HG03378 (cell line): ENCODE data around the gene DERA.
"Not testable (repeated sequence)": the region's sequence is repeated elsewhere in the genome, so short reads cannot be mapped to it uniquely, and the experiment has no call there.

Experiments used
- ATAC-seq: cut with Tn5 transposase; IDR thresholded peaks from one replicate; pipeline ENCODE4 v1.9.1; 2021; ENCODE audit warnings: mild to moderate bottlenecking, moderate library complexity; ENCODE audit not compliant: unreplicated experiment

DERA gene

DNA sequence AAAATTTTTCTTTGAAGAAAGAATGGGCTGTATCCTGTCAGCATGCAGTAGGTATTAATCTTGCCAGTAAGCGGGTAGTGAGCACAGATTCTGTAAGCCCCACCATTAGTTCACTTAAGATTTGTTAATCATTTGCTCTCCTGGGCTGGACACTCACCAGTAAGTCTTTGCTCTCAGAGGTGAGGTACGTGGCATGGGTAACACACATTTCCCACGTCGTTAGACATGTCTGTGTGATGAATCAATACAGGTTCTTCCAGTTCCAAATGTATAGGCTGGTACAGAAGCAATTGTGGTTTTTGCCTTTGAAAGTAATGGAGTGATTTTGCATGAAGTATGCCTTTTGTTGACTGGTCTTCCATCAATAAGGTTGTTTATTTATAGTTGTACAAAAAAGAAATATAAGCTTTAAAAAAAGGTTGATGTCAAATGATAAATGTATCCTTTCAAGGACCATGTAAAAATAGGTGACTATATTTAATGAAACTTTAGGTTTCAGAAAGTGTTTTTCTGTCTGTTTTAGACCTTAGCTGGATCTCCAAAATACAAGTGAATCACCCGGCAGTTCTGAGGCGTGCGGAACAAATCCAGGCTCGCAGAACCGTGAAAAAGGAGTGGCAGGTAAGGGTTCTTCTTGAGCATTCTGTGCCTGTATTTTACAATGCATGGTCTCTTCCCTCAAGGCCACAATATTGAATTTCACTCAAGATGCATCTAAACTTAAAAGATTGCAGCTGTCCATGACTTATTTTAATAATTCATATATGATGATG lies 45.5 kb downstream of the DERA start:
- no peak for ATAC-seq

DNA sequence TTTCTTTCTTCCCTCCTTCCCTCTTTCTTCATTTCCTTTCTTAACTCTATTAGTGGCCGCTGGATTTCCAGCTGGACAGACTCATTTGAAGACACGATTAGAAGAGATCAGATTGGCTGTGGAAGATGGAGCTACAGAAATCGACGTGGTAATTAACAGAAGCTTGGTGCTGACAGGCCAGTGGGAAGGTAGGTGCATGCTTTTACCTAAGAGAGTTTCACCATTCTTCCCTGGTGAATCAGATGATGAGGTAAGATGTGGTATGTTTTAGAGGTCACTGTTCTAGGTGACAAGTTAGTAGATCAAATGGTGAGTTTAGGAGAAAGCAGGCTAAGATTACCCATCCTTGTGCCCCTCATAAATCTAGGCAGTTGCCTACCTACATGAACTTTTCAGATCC lies 51.6 kb downstream of the DERA start:
- no peak for ATAC-seq

DNA sequence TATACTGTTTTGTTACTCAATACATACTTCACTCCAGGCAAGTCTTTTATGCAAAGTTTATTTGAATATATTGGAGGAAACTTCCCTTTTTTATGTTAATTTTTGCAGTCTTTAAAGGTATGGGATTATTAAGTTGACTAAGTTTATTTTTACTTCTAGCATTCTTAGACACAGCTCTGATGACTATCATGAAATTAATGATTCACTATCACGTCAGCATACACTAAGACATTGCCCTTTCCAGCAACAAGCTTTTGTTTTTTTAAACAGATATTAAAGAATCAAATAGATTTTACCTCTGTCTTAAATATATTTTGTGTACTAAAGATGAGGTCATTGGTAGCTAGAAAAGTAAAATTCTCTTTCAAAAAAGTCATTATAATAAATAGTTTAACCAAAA lies 52.1 kb downstream of the DERA start:
- ATAC-seq = no peak

DNA sequence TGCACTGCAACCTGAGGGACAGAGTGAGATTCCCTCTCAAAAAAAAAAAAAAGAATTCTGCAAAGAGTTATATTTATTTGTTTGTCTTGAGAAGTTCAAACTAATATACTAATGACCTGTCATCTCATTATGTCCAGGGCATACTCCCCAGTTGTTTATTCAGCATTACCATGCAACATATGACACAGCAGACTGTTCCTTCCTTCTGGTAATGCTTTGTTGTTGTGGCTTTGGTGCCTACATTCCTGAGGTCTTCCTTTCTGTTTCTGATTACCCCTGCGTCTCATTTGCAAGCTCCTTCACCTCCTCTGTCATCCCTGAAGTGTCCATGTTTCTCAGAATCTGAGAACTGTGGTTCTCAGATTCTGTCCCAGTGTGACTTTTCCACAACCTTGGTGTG lies 55.3 kb downstream of the DERA start:
- no peak for ATAC-seq

DNA sequence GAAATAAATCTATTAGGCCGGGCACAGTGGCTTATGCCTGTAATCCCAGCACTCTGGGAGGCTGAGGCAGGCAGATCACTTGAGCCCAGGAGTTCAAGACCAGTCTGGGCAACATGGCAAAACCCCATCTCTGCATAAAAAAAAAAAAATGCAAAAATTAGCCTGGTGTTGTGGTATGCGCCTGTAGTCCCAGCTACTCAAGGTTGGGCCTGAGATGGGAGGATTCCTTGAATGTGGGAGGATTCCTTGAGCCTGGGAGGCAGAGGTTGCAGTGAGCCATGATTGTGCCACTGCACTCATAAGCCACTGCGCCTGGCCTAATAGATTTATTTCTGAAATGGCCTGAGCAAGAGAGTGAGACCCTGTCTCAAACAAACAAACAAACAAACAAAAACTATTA lies 55.9 kb downstream of the DERA start:
- ATAC-seq = not testable (repeated sequence)

DNA sequence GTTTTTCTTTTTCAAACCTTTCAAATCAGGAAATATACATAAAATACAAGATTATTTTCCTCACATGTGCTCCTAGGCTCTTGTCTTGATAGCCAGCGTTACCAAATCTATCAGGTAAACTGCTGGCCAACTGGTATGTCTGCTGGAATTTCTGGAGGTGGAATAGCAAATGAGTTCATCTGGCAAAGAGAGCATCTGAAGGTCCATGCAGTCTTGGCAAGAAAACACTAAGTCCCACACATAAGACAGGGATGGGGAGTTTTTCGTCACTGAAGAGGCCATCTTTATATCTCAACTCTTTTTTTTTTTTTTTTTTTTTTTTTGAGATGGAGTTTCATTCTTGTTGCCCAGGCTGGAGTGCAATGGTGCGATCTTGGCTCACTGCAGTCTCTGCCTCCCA lies 60.1 kb downstream of the DERA start:
- no peak for ATAC-seq

DNA sequence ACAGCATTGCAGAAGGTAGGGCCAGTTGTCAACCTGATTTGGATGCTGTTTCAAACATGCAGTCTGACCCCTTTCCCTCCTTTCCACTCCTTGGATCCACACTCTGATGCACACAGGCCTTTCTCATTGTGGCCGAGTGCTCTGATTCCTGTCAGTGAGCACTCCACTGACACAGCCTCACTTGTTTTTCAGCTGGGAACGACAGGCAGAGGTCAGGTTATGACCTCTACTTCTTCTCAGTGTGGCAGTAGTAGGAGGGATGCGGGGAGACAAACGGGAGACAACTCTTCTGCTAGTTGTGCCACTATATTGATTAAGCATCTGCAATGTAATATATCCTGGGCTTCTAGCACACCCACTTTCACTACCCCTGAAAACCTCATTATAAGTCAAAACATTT lies 61.8 kb downstream of the DERA start:
- no peak for ATAC-seq

DNA sequence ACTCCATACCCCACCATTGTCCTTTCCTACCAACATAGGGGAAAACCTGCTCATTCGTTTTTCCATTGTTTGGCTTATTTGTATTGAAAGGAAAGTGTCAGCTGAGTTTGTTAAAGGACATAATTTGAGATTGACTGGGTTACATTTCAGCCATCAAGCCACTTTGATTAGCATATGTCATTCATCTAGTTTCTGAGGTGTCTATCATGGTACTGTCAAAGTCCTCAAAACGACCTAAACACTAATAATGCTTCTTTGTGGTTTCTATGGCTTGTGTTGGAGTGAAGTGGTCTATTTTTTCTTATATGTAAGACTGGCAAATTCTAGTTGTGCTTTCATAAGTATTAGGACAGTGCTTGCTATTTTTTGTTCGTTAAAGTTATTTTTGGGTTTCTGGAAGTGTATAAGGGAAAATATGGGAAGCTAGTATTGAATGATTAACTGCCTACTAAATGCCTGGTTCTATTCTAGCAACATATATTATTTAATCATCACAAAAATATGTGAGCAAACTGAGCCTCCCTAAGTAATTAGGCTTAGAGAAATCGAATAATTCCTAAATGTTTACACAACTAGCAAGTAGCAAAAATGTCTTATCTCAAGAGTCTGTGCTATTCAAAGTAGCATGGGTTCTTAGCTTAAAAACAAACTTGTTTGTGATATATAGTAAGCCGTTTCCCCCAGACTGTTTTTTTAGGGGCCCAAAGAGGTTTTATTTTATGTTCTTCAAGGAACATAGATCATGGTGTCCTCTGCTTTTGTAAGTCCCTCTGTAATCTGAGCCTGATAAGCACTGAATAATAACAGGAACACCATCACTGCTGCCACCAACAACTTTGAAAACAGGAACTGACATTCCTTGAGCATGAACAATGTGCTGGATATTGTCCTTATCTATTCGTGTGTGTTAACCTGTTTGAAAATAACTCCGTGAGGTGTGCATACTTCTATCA lies 67.1 kb downstream of the DERA start:
- ATAC-seq = no peak

DNA sequence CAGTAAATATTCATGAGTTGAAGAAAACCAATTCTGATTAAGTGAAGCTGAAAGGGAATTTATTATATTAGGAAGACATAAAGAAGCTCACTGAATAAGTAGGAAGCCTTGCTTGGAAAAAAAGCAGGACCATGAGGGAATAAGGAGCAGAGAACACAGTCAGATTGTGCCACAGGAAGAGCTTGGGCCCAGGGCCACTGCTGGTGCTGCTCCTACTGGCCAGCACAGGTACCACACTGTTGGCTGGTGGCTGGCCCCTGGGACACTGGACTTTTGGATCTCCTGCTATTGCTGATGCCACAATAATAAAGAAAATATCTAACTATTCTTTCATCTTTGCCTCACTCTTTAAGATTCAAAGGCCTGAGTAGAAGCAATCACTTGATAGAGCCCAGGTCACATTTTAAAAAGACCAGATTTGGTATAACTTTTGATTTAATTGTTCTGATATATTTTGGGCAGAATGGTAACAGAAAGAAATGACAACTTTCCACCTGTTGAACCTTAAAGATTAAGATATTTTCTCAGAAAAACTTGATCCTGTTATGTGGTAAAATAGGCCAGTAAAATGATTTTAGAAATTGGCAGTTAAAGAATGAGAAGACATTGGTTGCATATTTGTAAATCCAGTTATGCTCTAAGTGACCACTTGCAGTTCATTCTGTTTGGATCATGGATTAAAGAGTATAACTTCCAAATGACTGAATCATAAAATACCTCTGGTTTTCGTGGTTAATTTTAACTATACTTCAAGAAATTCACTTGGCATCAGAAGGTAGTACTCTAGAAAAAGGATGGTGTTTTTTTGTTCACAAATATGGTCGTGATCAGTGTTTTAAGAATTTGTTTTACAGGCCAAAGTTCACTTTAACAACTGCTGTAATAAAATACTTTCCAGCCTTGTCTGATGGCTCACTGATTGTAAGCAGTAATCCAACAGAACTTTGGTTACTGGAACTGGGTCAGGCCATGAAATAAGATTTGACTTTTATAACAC lies 68.3 kb downstream of the DERA start:
- peak; percentile 55 for ATAC-seq

DNA sequence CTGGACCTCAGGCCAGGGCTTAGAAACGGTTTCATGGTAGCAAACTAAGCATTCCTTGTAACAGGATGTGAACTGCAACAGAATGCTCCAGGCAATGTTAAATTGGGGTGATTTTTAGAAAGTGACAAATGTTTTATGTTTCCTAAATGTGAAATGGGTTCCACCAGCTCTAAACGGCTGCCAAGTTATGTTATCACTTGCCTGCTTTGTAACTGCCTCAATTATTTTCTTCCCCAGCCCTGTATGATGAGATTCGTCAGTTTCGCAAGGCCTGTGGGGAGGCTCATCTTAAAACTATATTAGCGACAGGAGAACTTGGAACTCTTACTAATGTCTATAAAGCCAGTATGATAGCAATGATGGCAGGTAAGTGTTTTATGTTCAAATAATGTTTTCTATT lies 70.9 kb downstream of the DERA start:
- no peak for ATAC-seq

DNA sequence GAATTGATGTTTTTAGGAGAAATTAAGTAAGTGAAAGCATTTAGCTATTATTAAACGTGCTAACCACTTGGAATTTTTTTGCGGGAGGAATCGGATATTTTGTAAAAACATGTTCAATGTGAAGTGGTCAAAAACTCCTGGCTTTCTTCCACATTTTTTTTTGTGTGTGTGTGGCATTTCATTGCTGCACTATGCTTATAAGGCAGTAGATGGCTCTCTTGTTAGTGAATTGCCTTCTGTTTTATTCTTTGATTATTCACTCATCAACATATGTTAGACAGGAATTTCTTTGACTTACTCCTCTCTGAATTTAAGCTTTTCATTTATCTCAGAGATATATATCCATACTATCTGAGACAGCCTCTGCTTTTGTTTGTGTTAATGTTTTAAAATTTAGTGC lies 71.3 kb downstream of the DERA start:
- ATAC-seq = no peak

DNA sequence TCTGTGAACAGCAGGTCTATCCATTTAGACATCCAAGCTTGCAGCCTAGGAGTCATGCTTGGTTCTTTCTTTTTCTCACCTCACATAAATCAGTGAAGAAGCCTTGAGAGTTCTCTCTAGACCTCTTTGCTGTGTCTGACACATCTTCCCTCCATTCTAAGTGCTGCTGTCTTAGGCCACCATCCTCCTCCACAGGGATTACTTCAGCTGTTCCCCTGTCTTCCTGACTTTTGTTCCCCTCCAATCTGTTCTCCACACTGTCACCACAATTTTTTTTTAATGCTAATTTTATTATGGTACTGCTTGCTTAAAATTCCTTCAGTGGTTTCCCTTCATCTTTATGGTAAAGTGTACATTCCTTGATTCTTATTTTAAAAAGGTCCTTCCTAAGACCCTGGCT lies 71.8 kb downstream of the DERA start:
- ATAC-seq = no peak

DNA sequence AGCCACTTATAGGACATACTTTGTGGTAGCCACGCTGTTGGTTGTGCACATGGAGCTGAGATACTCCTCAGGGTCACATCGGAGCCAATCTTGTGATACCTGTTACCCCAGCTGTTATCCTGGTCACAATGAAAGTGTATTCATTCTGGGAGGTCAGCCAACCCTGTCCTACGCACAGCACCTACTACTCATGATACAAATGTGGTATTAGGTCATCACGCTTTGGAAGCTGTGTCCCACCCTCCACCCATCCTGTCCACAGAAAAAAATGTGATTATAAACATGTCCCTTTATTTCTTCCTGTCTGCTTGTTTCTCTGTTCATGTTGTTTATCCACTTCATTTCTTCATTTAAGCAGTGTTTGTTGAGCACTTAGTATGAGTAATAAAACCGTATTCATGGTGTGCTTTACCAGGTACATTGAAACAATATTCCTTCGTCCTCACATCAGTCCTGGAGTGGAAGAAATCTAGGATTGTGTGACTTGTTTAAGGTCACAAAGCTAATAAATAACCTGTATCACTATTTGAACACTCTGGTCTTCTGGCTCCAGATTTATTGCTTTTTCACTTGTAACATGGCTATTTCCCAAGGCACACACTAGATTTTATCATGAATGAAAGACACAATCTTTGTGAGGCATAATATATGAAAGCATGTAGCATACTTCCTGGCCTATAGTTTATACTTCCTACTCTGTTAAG lies 73.1 kb downstream of the DERA start:
- ATAC-seq = no peak

DNA sequence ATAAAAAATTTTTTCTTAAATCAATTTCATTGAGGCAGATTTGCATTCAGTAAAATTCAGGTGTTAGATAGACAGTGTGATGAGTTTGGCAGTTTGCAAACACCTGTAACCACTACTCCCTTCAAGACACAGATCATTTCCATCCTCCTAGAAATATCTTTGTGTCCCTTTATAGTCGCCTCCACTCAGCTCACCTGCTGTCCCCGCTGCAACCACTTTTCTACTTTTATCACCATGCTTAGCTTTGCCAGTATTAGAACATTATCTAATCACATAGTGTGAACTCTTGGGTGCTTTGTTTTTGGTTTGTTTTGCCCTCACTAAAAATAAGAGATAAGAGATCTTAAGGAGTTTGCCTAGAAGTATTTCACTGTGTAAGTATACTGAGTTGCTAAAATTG lies 73.8 kb downstream of the DERA start:
- ATAC-seq = no peak

DNA sequence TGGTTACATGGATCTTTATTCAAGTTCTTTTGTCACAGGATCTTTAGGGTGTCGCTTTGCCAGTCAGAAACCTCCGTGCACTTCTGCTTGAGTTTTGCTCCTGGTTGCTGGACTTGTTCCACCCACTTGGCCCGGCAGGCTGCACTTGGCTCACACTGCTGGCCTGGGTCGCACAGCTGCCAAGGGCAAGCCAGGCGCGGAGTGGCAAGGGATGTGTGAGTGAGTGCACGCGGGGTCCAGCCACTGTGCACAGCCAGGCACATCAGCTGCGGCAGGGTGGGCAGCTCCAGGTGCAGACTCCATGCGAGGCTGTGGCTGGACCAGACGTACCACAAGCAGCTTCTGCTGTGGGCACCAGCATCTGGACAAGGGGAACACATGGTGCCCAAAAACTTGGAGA lies 76.6 kb downstream of the DERA start:
- no peak for ATAC-seq

DNA sequence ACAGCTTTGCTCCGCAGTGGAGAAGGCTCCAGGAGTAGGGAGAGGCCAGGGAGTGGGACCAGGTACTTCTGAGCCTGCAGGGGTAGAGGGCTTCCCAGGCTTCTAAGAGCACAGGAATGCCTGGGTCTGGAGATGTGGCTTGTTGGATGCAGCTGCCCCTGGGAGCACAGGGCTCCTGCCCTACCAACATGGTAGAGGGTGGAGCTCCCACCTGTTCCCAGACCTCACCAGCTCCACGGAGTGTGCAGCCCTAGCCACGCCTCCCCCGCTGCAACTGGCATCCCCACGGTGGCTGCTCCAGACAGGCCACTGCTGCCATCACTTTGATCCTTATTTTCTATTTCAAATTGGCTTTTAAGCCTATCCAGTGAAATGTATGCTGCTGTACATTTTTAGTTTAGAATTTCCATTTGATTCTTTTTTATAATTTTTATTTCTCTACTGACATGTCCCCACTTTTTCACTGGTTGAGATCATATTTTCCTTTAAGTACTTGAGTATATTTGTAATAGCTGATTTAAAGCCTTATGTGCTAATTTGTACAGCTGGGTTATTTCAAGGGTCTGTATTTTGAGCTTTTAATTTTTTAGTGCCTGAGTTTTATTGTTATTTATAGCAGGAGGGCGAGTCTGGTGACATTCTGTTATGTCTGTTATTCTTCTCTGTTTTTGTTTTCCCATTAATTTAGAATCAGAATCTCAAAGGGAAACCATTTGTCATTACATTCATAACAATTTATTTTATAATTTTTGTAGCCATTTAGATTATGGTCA lies 78.0 kb downstream of the DERA start:
- ATAC-seq = no peak

DNA sequence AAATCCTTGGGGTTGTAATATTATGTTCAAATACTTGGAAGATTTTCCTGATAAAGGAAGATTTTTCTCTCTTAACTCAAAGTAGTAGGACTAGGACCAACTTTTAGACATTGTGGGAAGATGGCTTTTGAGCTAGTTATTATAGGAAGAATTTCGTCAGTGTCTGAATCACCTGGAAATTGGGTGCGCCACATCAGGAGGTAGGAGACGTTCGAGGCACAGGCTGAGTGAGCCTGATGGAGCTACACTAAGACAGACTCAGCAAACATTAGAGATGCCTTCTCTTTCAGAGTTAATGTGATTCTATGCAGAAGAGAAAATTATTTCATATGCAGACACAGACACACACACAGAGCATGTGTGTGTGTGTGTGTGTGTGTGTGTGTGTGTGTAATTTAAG lies 84.7 kb downstream of the DERA start:
- no peak for ATAC-seq

DNA sequence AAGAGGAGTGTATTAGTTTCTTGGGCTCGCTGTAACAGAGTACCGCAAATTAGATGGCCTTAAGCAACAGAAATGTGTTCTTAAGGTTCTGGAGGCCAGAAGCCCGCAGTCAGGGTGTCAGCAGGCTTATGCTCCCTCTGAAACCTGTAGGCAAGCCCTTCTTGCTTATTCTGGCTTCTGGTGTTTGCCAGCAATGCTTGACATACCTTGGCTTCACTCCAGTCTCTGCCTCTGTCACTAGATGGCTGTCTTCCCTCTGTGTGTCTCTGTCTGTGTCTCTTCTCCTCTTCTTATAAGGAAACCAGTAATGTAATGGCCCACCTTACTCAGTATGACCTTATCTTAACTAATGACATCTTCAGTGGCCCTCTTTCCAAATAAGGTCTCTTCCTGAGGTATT lies 85.1 kb downstream of the DERA start:
- no peak for ATAC-seq

DNA sequence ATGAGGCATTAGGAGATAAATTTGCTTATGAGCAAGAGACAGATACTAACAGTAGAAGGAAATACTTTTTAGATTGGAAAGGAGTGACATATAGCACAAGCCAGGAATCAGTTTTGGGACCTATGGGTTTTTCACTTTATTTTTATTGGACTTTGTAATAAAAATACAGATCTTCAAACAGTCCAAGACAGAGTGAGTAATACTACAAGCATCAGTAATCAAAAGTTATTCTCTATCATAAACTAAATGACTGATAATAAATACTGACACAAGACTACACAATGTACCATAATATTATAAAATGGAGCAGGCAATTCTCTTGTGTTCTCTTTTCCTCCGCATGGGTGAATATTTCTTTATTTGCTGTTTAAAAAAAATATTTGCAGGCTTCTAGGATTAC lies 85.8 kb downstream of the DERA start:
- no peak for ATAC-seq

DNA sequence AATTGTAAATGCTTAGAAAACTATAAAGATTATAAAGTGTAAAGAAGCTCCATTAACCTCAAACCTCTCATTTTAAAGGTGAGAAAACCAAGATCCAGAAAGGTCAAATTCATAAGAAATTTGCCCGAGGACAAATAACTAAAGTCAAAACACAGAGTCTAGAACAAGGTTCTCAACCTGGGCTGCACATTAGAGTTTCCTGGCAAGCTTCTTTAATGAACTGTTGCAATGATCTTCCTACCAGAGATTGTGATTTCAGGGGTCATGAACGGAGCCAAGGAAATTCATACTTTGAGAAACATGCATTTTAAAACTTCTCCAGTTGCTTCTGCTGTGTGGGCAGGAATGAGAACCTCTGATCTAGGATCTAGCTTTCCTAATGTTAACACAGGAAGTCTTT lies 86.8 kb downstream of the DERA start:
- ATAC-seq = no peak
